ENCODE measurements around the gene KCNH2. TPM values are rescaled to one million over a fixed set of nuclear protein-coding genes. Genes with fewer than 3 reads are reported as not detected.

The KCNH2 gene
- total and polyA plus RNA-seq, 12 donors, result 50.2 to 126 (median 78.4) TPM

DNA sequence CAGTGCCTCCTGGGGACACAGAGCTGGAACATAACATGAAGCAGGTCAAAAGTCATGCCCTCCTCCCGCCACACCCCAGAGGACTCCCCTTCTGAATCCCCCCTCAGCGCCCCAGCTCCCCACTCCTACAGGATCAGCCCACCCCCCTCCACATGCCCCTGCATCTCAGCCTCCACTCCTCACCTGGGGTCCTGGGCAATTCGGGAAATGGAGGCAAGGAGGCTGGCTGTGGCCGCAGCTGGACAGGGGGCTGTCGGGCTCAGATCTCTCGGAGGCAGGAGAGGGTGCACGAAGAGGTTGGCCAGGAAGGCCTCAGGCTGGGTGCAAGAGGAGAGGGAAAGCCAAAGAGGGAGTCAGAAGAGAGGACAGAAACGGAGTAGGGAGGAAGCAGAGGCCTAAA lies 38.4 kb upstream of the KCNH2 start:
- peaks cover 9 to 61% (median 34%) of the 10 kb centered on the region in 9 donors for H3K4me1 ChIP-seq
- H3K36me3 ChIP-seq, result peaks cover 0 to 23% (median 0%) of the 10 kb centered on the region in 9 donors
- DNase-seq, result no peak
- intact Hi-C loops (cut with DNase I), result loop anchor here in 4 of 10 donors (5.0 to 10.0 kb wide), 4 partner anchors 52 to 239 kb away; no protein-coding TSS in a partner anchor
- no peak overlapping the region for H3K27ac ChIP-seq
- no peak for ATAC-seq
- H3K27me3 ChIP-seq, result peaks cover 0 to 59% (median 48%) of the 10 kb centered on the region in 7 donors
- WGBS, 2 donors, result 81 to 84% methylated on average over 8 of the region's 8 CpGs
- no peaks in the 10 kb centered on the region for H3K9me3 ChIP-seq
- H3K4me3 ChIP-seq, result no peak overlapping the region
- no peak for TF ChIP-seq CTCF (IDR thresholded peaks at IDR 0.05)

GRCh38 chr7:151015967-151016366 lies 37.8 kb upstream of the KCNH2 start:
- intact Hi-C loops (cut with DNase I), result loop anchor here in 4 of 10 donors (5.0 to 10.0 kb wide), 4 partner anchors 51 to 239 kb away; no protein-coding TSS in a partner anchor
- Histone ChIP-seq H3K4me3 (no peak overlapping the region), H3K27me3 (peaks cover 0 to 56% (median 44%) of the 10 kb centered on the region in 7 donors), H3K4me1 (peaks cover 9 to 63% (median 34%) of the 10 kb centered on the region in 9 donors), H3K27ac (no peak overlapping the region), H3K9me3 (no peaks in the 10 kb centered on the region), H3K36me3 (peaks cover 0 to 23% (median 0%) of the 10 kb centered on the region in 9 donors)
- TF ChIP-seq CTCF (IDR thresholded peaks at IDR 0.05), result no peak
- DNase-seq (no peak), ATAC-seq (peak in 2 of 8 donors; percentile 3 to 11)
- 73 to 84% methylated on average over 5 of the region's 5 CpGs for WGBS, 2 donors

DNA sequence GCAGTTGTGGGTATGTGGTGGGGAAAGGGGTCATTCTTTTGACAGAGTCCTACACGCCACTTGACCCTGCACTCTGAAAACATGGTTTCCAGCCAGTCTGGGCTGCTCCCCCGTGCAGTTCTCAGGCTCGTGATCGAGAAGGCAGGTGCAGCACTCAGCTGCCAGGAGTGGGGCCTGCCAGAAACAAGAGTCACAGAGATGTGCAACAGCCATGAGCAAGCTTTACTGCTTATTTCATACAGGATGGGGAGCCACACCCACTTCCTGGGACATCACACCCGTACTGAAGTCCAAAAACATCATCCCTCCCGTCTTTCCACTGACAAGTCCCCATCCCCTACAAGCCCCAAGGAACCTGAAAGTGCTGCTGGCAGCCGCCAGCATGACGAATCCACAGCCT lies 36.8 kb upstream of the KCNH2 start:
- TF ChIP-seq CTCF (IDR thresholded peaks at IDR 0.05), result no peak
- intact Hi-C loops (cut with DNase I), result loop anchor here in 4 of 10 donors (5.0 to 10.0 kb wide), 4 partner anchors 50 to 238 kb away; no protein-coding TSS in a partner anchor
- H3K9me3 ChIP-seq, result no peaks in the 10 kb centered on the region
- H3K27me3 ChIP-seq, result peaks cover 0 to 46% (median 34%) of the 10 kb centered on the region in 7 donors
- WGBS, 2 donors, result 62 to 76% methylated on average over 8 of the region's 8 CpGs
- H3K4me3 ChIP-seq, result no peak overlapping the region
- DNase-seq (no peak), ATAC-seq (no peak)
- H3K4me1 ChIP-seq, result peaks cover 9 to 70% (median 42%) of the 10 kb centered on the region in 9 donors
- H3K27ac ChIP-seq, result peak overlapping the region in 1 of 10 donors; percentile 73
- peaks cover 0 to 23% (median 0%) of the 10 kb centered on the region in 9 donors for H3K36me3 ChIP-seq

- intact Hi-C loops (cut with DNase I), result loop anchor here in 2 of 10 donors (1.0 to 10.0 kb wide), 3 partner anchors 49 to 119 kb away; no protein-coding TSS in a partner anchor
- Histone ChIP-seq H3K4me1 (peaks cover 9 to 74% (median 42%) of the 10 kb centered on the region in 9 donors), H3K9me3 (no peaks in the 10 kb centered on the region), H3K4me3 (peak overlapping the region in 9 of 10 donors; percentile 11 to 47 (median 36)), H3K27ac (peak overlapping the region in 2 of 10 donors; percentile 28 to 73), H3K36me3 (peaks cover 0 to 23% (median 0%) of the 10 kb centered on the region in 9 donors), H3K27me3 (peaks cover 0 to 35% (median 24%) of the 10 kb centered on the region in 7 donors)
- 35 to 38% methylated on average over 55 of the region's 55 CpGs for WGBS, 2 donors
- peak in 5 of 8 donors; percentile 2 to 26 (median 9) for ATAC-seq
- peak in 1 of 9 donors; percentile 16 for TF ChIP-seq CTCF (IDR thresholded peaks at IDR 0.05)
- DNase-seq, result peak; percentile 62 to 68
Measured at GRCh38 chr7:151013733-151014497, 35.8 kb upstream of the KCNH2 start.
